ENCODE results near the gene ZNF292. TPM values are rescaled to one million over a fixed set of nuclear protein-coding genes. Genes with fewer than 3 reads are reported as not detected.

ZNF292 gene
- total RNA-seq, 4 donors from 2014 or later: 46.2 to 55.5 (median 50.1) TPM

- Histone ChIP-seq H3K9me3 (no peaks in the 10 kb centered on the region), H3K36me3 (peaks cover 16 to 21% of the 10 kb centered on the region in 2 donors), H3K4me1 (no peaks in the 10 kb centered on the region), H3K27me3 (no peaks in the 10 kb centered on the region), H3K4me3 (replicated peaks in 1 of 3) (no peak overlapping the region), H3K27ac (no peak overlapping the region)
- intact Hi-C loops (cut with DNase I): no loop called here
- DNase-seq: no peak
- TF ChIP-seq POLR2A (IDR thresholded peaks at IDR 0.05) (no peak), CTCF (IDR thresholded peaks at IDR 0.05) (no peak)
- 96% methylated on average over 7 of the region's 7 CpGs for WGBS, 2 donors
These were observed 104.4 kb downstream of the ZNF292 start for GRCh38 chr6:87259791-87260190.

DNA sequence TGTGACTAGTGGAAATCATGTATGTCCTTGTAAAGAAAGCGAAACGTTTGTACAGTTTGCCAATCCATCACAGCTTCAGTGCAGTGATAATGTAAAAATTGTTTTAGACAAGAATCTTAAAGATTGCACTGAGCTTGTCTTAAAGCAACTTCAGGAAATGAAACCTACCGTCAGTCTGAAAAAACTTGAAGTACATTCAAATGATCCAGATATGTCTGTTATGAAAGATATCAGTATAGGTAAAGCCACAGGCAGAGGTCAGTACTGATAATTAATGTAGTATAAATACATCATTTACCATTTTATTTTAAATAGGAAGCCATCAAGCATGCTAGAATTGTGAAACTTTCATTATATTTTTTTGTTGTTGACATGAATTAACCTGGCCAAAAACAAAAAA, 106.2 kb downstream of the ZNF292 start:
- no peak overlapping the region for H3K4me3 ChIP-seq (replicated peaks in 1 of 3)
- TF ChIP-seq CTCF (IDR thresholded peaks at IDR 0.05): no peak
- TF ChIP-seq POLR2A (IDR thresholded peaks at IDR 0.05): no peak
- WGBS, 2 donors: 81 to 85% methylated on average over 3 of the region's 3 CpGs
- H3K27me3 ChIP-seq: no peaks in the 10 kb centered on the region
- intact Hi-C loops (cut with DNase I): no loop called here
- H3K4me1 ChIP-seq: no peaks in the 10 kb centered on the region
- H3K9me3 ChIP-seq: no peaks in the 10 kb centered on the region
- H3K27ac ChIP-seq: no peak overlapping the region
- H3K36me3 ChIP-seq: peaks cover under 1 to 5% of the 10 kb centered on the region in 2 donors
- DNase-seq: no peak

- no peaks in the 10 kb centered on the region for H3K27me3 ChIP-seq
- H3K36me3 ChIP-seq: no peaks in the 10 kb centered on the region
- no peak for DNase-seq
- no peaks in the 10 kb centered on the region for H3K9me3 ChIP-seq
- 97 to 98% methylated on average over 2 of the region's 2 CpGs for WGBS, 2 donors
- no peak overlapping the region for H3K4me3 ChIP-seq (replicated peaks in 1 of 3)
- H3K27ac ChIP-seq: no peak overlapping the region
- H3K4me1 ChIP-seq: no peaks in the 10 kb centered on the region
- intact Hi-C loops (cut with DNase I): no loop called here
- TF ChIP-seq POLR2A (IDR thresholded peaks at IDR 0.05) (no peak), CTCF (IDR thresholded peaks at IDR 0.05) (no peak)
These were observed 109.1 kb downstream of the ZNF292 start for GRCh38 chr6:87264481-87264880.

DNA sequence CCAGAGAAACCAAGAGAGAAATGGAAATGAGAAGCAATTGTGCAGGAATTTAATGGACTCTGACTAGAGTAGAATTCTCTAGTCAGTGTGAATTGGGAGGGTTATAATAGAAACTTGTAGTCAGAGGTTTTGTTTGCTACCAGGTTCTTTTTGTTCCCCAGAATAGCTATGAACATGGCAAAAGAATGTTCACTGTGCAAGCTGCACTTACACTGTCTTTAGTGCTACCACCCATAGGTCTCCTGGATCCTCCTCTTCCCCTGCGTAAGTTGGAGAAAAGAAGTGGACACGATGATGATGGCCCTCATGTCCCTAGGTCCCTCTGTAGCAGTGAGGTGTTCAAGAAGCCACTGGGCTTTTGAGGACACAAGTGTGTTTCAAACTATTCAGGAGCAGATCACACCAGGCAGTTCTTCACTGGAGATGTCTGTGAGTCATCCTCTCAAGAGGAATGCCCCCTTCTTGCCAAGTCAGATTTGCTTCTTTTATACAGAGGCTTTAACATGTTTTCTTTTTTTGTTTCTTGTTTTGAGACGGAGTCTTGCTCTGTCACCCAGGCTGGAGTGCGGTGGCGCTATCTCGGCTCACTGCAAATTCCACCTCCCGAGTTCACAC, 119.4 kb downstream of the ZNF292 start:
- Histone ChIP-seq H3K36me3 (no peaks in the 10 kb centered on the region), H3K4me1 (no peaks in the 10 kb centered on the region)
- intact Hi-C loops (cut with DNase I): no loop called here

More for the DNA sequence above, 119.4 kb downstream of the ZNF292 start:
- TF ChIP-seq POLR2A (IDR thresholded peaks at IDR 0.05) (no peak), CTCF (IDR thresholded peaks at IDR 0.05) (no peak)
- peak in 1 of 2 donors; percentile 5 for DNase-seq
- Histone ChIP-seq H3K27me3 (no peaks in the 10 kb centered on the region), H3K9me3 (no peaks in the 10 kb centered on the region), H3K4me3 (replicated peaks in 1 of 3) (no peak overlapping the region), H3K27ac (no peak overlapping the region)
- 88 to 91% methylated on average over 7 of the region's 7 CpGs for WGBS, 2 donors
